Measurements from ENCODE around the gene UBA3. TPM values are rescaled to one million over a fixed set of nuclear protein-coding genes. Genes with fewer than 3 reads are reported as not detected.

UBA3 gene
- total RNA-seq, 1 donor from 2014 or later: 68.6 TPM

GRCh38 chr3:69096299-69096698 lies 16.1 kb upstream of the UBA3 start:
- no peak for DNase-seq
- H3K27ac Mint-ChIP-seq (ENCODE audit: unreplicated experiment): no peak overlapping the region
- H3K27me3 Mint-ChIP-seq (ENCODE audit: unreplicated experiment): no peaks in the 10 kb centered on the region
- H3K4me1 Mint-ChIP-seq (ENCODE audit: low read depth, unreplicated experiment): no peaks in the 10 kb centered on the region
- H3K36me3 Mint-ChIP-seq (ENCODE audit: unreplicated experiment): no peaks in the 10 kb centered on the region
- no peaks in the 10 kb centered on the region for H3K9me3 Mint-ChIP-seq (ENCODE audit: unreplicated experiment)
- TF ChIP-seq, protein P1, sequence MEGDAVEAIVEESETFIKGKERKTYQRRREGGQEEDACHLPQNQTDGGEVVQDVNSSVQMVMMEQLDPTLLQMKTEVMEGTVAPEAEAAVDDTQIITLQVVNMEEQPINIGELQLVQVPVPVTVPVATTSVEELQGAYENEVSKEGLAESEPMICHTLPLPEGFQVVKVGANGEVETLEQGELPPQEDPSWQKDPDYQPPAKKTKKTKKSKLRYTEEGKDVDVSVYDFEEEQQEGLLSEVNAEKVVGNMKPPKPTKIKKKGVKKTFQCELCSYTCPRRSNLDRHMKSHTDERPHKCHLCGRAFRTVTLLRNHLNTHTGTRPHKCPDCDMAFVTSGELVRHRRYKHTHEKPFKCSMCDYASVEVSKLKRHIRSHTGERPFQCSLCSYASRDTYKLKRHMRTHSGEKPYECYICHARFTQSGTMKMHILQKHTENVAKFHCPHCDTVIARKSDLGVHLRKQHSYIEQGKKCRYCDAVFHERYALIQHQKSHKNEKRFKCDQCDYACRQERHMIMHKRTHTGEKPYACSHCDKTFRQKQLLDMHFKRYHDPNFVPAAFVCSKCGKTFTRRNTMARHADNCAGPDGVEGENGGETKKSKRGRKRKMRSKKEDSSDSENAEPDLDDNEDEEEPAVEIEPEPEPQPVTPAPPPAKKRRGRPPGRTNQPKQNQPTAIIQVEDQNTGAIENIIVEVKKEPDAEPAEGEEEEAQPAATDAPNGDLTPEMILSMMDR (IDR thresholded peaks at IDR 0.05; ENCODE audit: partially characterized antibody, unreplicated experiment): no peak
- no peak overlapping the region for H3K4me3 Mint-ChIP-seq (ENCODE audit: unreplicated experiment)

- no peaks in the 10 kb centered on the region for H3K27me3 Mint-ChIP-seq (ENCODE audit: unreplicated experiment)
- no peak for DNase-seq
- no peaks in the 10 kb centered on the region for H3K9me3 Mint-ChIP-seq (ENCODE audit: unreplicated experiment)
- H3K4me3 Mint-ChIP-seq (ENCODE audit: unreplicated experiment): no peak overlapping the region
- TF ChIP-seq, protein P1 (IDR thresholded peaks at IDR 0.05; ENCODE audit: partially characterized antibody, unreplicated experiment): no peak
- H3K4me1 Mint-ChIP-seq (ENCODE audit: low read depth, unreplicated experiment): no peaks in the 10 kb centered on the region
- no peak overlapping the region for H3K27ac Mint-ChIP-seq (ENCODE audit: unreplicated experiment)
- H3K36me3 Mint-ChIP-seq (ENCODE audit: unreplicated experiment): no peaks in the 10 kb centered on the region
These were observed 15.5 kb upstream of the UBA3 start for GRCh38 chr3:69095636-69096035.

GRCh38 chr3:69094467-69095205 lies 14.5 kb upstream of the UBA3 start:
- TF ChIP-seq, protein P1 (IDR thresholded peaks at IDR 0.05; ENCODE audit: partially characterized antibody, unreplicated experiment): no peak
- H3K9me3 Mint-ChIP-seq (ENCODE audit: unreplicated experiment): no peaks in the 10 kb centered on the region
- H3K27ac Mint-ChIP-seq (ENCODE audit: unreplicated experiment): no peak overlapping the region
- H3K4me1 Mint-ChIP-seq (ENCODE audit: low read depth, unreplicated experiment): peaks cover 3% of the 10 kb centered on the region
- no peaks in the 10 kb centered on the region for H3K36me3 Mint-ChIP-seq (ENCODE audit: unreplicated experiment)
- no peak for DNase-seq
- H3K4me3 Mint-ChIP-seq (ENCODE audit: unreplicated experiment): no peak overlapping the region
- no peaks in the 10 kb centered on the region for H3K27me3 Mint-ChIP-seq (ENCODE audit: unreplicated experiment)

DNA sequence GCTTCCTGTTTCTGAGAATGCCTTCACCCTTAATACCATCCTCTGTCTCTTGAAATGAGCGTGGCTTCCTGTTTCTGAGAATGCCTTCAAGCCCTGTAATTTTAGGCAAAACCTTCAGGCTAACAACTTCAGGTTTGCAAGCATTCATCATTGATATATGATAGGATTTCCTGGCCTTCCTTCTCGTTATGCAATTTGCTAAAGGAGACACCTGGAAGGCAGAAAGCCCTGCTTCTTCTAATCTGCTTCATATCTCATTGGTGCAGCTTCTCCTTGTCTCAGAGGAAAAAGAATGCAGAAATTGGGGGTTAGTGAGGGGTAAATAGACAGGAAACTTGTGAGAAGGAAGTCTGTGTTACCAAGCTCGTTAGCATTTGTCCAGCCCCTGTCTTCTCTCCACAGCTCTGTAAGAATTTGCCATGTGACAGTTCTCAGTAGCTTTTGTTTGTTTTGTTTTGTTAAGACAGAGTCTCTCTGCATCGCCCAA lies 11.9 kb upstream of the UBA3 start:
- Mint-ChIP-seq H3K27me3 (ENCODE audit: unreplicated experiment) (no peaks in the 10 kb centered on the region), H3K4me3 (ENCODE audit: unreplicated experiment) (no peak overlapping the region), H3K4me1 (ENCODE audit: low read depth, unreplicated experiment) (peaks cover 8% of the 10 kb centered on the region), H3K9me3 (ENCODE audit: unreplicated experiment) (no peaks in the 10 kb centered on the region), H3K36me3 (ENCODE audit: unreplicated experiment) (no peaks in the 10 kb centered on the region), H3K27ac (ENCODE audit: unreplicated experiment) (no peak overlapping the region)
- no peak for DNase-seq
- TF ChIP-seq, protein P1 (IDR thresholded peaks at IDR 0.05; ENCODE audit: partially characterized antibody, unreplicated experiment): no peak

- no peak overlapping the region for H3K27ac Mint-ChIP-seq (ENCODE audit: unreplicated experiment)
These were observed 11.3 kb upstream of the UBA3 start for GRCh38 chr3:69091389-69092029.

More at GRCh38 chr3:69091389-69092029, 11.3 kb upstream of the UBA3 start:
- Mint-ChIP-seq H3K4me1 (ENCODE audit: low read depth, unreplicated experiment) (peaks cover 8% of the 10 kb centered on the region), H3K4me3 (ENCODE audit: unreplicated experiment) (no peak overlapping the region), H3K9me3 (ENCODE audit: unreplicated experiment) (no peaks in the 10 kb centered on the region), H3K36me3 (ENCODE audit: unreplicated experiment) (no peaks in the 10 kb centered on the region), H3K27me3 (ENCODE audit: unreplicated experiment) (no peaks in the 10 kb centered on the region)
- no peak for DNase-seq
- TF ChIP-seq, protein P1 (IDR thresholded peaks at IDR 0.05; ENCODE audit: partially characterized antibody, unreplicated experiment): no peak

Measured in glutamatergic neuron (in vitro differentiated cells).